Measurements from ENCODE around the gene C1GALT1.

DNA sequence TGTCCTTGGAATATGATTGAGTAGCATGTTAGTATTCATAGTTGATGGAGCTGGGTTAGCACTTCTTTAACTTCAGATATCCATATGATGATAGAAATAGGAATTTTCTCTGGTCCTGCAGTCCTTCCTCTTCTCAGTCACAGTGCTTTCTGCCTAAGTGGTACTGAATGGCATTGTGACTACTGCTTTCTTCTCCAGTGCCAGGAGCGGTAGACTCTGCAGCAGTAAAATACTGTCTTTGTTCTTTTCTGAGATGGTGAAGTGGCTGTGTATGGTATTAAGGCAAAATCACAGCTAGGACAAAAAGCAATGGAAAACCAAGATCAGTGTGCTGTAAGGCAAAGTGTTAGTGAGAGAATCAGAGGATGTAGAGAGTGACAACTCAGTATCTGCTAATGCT, 46.6 kb downstream of the C1GALT1 start:
- TF ChIP-seq, protein P1, sequence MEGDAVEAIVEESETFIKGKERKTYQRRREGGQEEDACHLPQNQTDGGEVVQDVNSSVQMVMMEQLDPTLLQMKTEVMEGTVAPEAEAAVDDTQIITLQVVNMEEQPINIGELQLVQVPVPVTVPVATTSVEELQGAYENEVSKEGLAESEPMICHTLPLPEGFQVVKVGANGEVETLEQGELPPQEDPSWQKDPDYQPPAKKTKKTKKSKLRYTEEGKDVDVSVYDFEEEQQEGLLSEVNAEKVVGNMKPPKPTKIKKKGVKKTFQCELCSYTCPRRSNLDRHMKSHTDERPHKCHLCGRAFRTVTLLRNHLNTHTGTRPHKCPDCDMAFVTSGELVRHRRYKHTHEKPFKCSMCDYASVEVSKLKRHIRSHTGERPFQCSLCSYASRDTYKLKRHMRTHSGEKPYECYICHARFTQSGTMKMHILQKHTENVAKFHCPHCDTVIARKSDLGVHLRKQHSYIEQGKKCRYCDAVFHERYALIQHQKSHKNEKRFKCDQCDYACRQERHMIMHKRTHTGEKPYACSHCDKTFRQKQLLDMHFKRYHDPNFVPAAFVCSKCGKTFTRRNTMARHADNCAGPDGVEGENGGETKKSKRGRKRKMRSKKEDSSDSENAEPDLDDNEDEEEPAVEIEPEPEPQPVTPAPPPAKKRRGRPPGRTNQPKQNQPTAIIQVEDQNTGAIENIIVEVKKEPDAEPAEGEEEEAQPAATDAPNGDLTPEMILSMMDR (IDR thresholded peaks at IDR 0.05) = no peak
- TF ChIP-seq POLR2A (IDR thresholded peaks at IDR 0.05) = no peak

All from lower leg skin (tissue), 3 donors.